ENCODE data around the gene YBEY. TPM values are rescaled to one million over a fixed set of nuclear protein-coding genes. Genes with fewer than 3 reads are reported as not detected.

YBEY gene
- total RNA-seq, 3 donors from 2014 or later: 15.4 to 22.8 (median 17.3) TPM

GRCh38 chr21:46286648-46287002 lies 483 bp downstream of the YBEY start:
- Histone ChIP-seq H3K36me3 (no peaks in the 10 kb centered on the region), H3K4me1 (peaks cover 0 to 29% of the 10 kb centered on the region in 2 donors), H3K4me3 (peak overlapping the region; percentile 78 to 96 (median 95)), H3K9me3 (no peaks in the 10 kb centered on the region), H3K27me3 (no peaks in the 10 kb centered on the region), H3K27ac (peak overlapping the region; percentile 93 to 98)
- peak in 1 of 2 donors; percentile 61 for DNase-seq (ENCODE audit: low spot score in 2 of 2)
- intact Hi-C loops (cut with DNase I; ENCODE audit: low total_unique reads): no loop called here
- TF ChIP-seq POLR2AphosphoS5 (IDR thresholded peaks at IDR 0.05): no peak
- TF ChIP-seq POLR2A (IDR thresholded peaks at IDR 0.05): no peak
- no peak for TF ChIP-seq CTCF (IDR thresholded peaks at IDR 0.05)

GRCh38 chr21:46287541-46287940 lies 1.4 kb downstream of the YBEY start:
- Histone ChIP-seq H3K36me3 (no peaks in the 10 kb centered on the region), H3K9me3 (no peaks in the 10 kb centered on the region), H3K27ac (no peak overlapping the region), H3K4me3 (no peak overlapping the region), H3K4me1 (peaks cover 0 to 27% of the 10 kb centered on the region in 2 donors), H3K27me3 (no peaks in the 10 kb centered on the region)
- intact Hi-C loops (cut with DNase I; ENCODE audit: low total_unique reads): no loop called here
- no peak for TF ChIP-seq POLR2A (IDR thresholded peaks at IDR 0.05)
- TF ChIP-seq CTCF (IDR thresholded peaks at IDR 0.05): no peak
- no peak for TF ChIP-seq POLR2AphosphoS5 (IDR thresholded peaks at IDR 0.05)
- no peak for DNase-seq (ENCODE audit: low spot score in 2 of 2)

- H3K4me1 ChIP-seq: peaks cover 0 to 7% of the 10 kb centered on the region in 2 donors
- no peak for DNase-seq (ENCODE audit: low spot score in 2 of 2)
- H3K36me3 ChIP-seq: no peaks in the 10 kb centered on the region
- no peaks in the 10 kb centered on the region for H3K27me3 ChIP-seq
- H3K4me3 ChIP-seq: no peak overlapping the region
- intact Hi-C loops (cut with DNase I; ENCODE audit: low total_unique reads): no loop called here
- H3K9me3 ChIP-seq: no peaks in the 10 kb centered on the region
- TF ChIP-seq POLR2A (IDR thresholded peaks at IDR 0.05) (no peak), POLR2AphosphoS5 (IDR thresholded peaks at IDR 0.05) (no peak), CTCF (IDR thresholded peaks at IDR 0.05) (no peak)
- H3K27ac ChIP-seq: no peak overlapping the region
Observed at GRCh38 chr21:46289655-46290179, 3.6 kb downstream of the YBEY start.

- Histone ChIP-seq H3K4me3 (no peak overlapping the region), H3K27me3 (no peaks in the 10 kb centered on the region), H3K36me3 (no peaks in the 10 kb centered on the region), H3K27ac (no peak overlapping the region), H3K9me3 (no peaks in the 10 kb centered on the region), H3K4me1 (no peaks in the 10 kb centered on the region)
- intact Hi-C loops (cut with DNase I; ENCODE audit: low total_unique reads): no loop called here
- TF ChIP-seq POLR2AphosphoS5 (IDR thresholded peaks at IDR 0.05) (no peak), CTCF (IDR thresholded peaks at IDR 0.05) (no peak), POLR2A (IDR thresholded peaks at IDR 0.05) (no peak)
- DNase-seq (ENCODE audit: low spot score in 2 of 2): no peak
Observed at GRCh38 chr21:46291561-46291960, 5.4 kb downstream of the YBEY start.

GRCh38 chr21:46294647-46295176 lies 8.6 kb downstream of the YBEY start:
- peak overlapping the region in 1 of 2 donors; percentile 86 for H3K27ac ChIP-seq
- intact Hi-C loops (cut with DNase I; ENCODE audit: low total_unique reads): no loop called here
- no peaks in the 10 kb centered on the region for H3K9me3 ChIP-seq
- DNase-seq (ENCODE audit: low spot score in 2 of 2): no peak
- no peaks in the 10 kb centered on the region for H3K36me3 ChIP-seq
- no peak overlapping the region for H3K4me3 ChIP-seq
- peaks cover 0 to 4% of the 10 kb centered on the region in 2 donors for H3K4me1 ChIP-seq
- TF ChIP-seq CTCF (IDR thresholded peaks at IDR 0.05) (no peak), POLR2AphosphoS5 (IDR thresholded peaks at IDR 0.05) (no peak), POLR2A (IDR thresholded peaks at IDR 0.05) (no peak)
- no peaks in the 10 kb centered on the region for H3K27me3 ChIP-seq

Measured in breast epithelium (tissue), 4 donors.